GM19467 (cell line): ENCODE results near the gene VWA3A.
"Not testable (repeated sequence)": the region's sequence is repeated elsewhere in the genome, so short reads cannot be mapped to it uniquely, and the experiment has no call there.

ENCODE experiments used
- ATAC-seq: cut with Tn5 transposase; IDR thresholded peaks from one replicate; pipeline ENCODE4 v1.9.1; 2021; ENCODE audit warnings: mild to moderate bottlenecking, moderate library complexity; ENCODE audit not compliant: unreplicated experiment

The VWA3A gene

GRCh38 chr16:22081050-22081449, 11.3 kb upstream of the VWA3A start:
- ATAC-seq = no peak

GRCh38 chr16:22086440-22086839, 5.9 kb upstream of the VWA3A start:
- ATAC-seq = no peak

DNA sequence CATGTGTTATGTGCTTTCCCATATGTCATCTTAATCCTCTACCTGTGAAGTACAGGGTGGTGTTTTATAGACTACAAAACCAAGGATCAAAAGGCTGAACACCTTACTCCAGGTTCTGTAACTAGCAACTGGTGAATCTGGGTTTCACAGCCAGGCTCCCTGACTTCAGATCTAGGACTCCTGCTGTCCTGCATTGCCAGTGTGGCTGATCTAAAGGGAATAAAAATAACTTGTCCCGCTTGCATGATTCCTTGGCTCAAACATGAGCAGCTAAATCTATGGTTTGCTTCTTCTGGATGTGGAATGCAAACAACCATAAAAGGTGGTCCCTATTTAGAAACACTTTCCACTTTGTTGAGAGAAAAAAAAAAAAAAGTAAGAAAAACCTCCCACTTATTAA, 3.7 kb upstream of the VWA3A start:
- ATAC-seq = no peak

GRCh38 chr16:22089910-22090309, 2.4 kb upstream of the VWA3A start:
- ATAC-seq = no peak

DNA sequence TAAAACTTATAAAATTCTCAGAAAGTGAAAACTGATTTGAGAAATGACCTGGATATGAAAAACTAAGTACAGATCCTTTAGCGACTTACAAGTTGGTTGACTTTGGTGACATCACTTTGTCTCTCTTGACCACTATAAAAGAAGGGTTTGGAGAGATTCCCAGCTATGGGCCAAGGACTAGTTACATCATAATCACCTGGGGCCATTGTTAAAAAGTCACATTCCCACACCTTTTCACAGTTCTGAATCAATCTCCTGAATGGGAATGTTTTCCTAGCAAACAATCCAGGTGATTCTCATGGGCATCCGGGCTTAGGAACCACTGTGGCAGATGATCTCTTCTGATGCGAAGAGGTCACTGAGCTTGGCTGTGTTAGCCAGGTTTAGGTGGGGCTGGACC, 620 bp upstream of the VWA3A start:
- no peak for ATAC-seq

- no peak for ATAC-seq
Measured at GRCh38 chr16:22093331-22093730, 990 bp downstream of the VWA3A start.

DNA sequence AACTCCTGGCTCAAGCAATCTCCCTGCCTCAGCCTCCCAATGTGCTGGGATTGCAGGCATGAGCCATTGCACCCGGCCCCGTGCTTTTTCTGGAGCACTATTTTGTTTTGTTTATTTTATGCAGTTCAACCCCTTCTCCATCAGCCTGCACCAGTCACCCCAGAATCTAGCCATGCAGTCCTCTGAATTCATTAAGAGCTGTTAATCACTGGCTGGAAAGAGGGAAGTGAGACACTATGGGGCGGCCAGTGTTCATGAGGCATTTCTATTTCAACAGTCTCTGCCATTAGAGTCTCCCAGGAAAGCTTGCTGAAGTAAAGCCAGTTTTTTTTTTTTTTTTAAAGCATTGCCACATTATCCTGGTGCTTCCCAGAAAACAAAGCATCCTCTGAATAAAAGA, 1.7 kb downstream of the VWA3A start:
- ATAC-seq = no peak

GRCh38 chr16:22098405-22099255, 6.3 kb downstream of the VWA3A start:
- ATAC-seq = no peak

DNA sequence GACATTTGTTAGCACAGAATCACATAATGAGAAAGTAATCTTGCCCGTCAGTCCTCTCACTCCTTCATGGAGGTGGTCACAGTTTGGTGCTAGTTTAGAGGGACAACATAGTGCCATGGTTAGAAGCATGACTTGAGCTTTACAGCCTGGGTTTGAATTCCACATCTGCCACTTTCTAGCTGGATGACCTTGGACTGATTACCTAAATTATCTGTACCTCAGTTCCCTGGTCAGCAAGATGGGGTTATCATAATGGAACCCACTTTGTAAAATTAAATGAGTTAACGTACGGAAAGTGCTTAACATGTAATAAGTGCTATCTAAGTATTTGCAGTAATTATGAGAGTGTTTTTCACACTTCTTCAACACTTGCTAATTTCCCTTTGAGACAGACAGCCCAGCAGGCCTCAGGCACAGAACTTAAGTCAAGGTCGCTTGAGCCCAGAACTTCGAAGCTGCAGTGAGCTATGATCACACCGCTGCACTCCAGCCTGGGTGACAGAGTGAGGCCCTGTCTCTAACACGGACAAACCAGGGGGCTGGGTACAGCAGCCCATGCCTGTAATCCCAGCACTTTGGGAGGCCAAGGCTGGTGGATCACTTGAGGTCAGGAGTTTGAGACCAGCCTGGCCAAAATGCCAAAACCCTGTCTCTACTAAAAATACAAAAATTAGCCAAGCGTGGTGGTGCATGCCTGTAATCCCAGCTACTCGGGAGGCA, 7.1 kb downstream of the VWA3A start:
- ATAC-seq = no peak

DNA sequence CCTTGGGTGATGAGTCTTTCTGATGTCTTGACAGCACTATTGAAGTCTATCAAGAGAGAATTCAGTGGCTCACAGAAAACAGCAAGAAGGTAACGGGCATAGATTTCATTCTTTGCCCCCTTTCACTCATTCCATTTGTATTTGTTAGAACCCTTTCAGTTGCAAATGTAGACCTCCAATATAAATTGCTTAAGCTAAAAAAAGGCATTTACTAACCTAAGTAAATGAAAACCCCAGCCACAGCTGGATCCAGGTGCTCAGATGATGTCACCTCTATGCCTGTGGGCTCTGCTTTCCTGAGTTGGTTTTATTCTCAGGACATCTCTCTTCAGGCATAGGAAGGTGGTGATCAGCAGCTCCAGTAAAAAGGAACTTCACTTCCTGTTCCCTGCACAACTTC, 11.1 kb downstream of the VWA3A start:
- no peak for ATAC-seq

DNA sequence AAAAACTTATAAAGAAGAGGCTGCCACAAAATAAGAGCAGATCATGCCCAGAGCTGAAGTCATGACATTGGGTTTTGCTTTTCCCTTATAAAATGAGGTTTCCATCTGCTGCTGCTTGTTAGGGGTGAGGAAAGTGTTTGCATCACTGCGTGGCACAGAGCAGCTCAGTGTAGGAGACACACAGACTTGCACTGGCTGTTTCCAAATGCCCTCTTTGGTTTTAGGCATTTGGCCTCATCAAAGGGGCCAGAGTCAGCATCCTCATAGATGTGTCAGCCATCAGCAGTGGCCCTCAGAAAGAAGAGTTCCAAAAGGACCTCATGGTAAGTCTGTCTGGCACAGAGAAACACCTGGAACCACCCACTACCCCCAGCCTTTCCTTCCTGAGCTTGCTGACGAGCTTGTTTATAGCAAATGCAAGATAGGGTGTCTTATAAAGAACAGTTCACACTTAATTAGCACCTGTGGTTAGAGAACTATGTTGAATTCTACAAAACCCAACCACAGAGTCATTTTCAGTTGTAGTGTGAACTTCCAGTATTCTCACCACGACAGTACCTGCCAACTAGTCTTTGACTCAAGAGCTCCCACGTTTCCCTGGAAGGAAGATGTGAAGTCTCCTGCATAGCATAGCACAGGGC, 17.0 kb downstream of the VWA3A start:
- no peak for ATAC-seq

DNA sequence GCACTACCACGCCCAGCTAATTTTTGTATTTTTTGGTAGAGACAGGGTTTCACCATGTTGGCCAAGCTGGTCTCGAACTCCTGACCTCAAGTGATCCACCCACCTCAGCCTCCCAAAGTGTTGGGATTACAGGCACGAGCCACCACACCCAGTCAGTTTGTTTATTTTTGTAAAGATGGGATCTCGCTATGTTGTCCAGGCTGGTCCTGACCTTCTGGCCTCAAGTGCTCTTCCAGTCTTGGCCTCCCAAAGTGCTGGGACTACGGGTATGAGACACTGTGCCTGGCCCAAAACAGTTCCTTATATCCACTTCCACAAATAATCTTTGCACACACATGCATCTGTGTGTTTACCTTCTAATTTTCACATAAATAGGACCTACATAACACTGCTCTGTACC, 19.3 kb downstream of the VWA3A start:
- ATAC-seq = not testable (repeated sequence)

- ATAC-seq = no peak
Measured at GRCh38 chr16:22116095-22116700, 23.9 kb downstream of the VWA3A start.

DNA sequence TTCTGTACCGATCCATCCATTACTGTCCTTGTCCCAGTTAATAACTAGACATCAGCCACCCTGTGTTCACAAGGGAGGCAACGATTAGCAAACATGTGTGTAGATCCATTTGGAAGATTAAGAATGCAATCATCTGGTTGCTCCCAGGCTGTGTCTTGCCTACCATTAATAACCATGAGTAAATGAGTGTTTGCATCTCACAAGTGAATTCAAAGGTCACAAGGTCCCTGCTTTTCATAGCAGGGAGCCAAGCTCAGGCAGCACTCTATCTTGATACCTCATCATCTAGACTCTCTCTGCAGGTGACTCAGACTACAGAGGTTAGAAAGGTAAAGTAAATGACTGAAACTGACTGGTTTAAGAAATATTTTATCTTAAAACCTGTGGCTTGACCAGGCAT, 25.3 kb downstream of the VWA3A start:
- no peak for ATAC-seq

GRCh38 chr16:22120440-22120839, 28.1 kb downstream of the VWA3A start:
- no peak for ATAC-seq

- no peak for ATAC-seq
Measured at GRCh38 chr16:22122239-22122638, 29.9 kb downstream of the VWA3A start.

GRCh38 chr16:22123146-22123545, 30.8 kb downstream of the VWA3A start:
- no peak for ATAC-seq

- ATAC-seq = no peak
Measured at GRCh38 chr16:22123759-22124490, 31.6 kb downstream of the VWA3A start.

- no peak for ATAC-seq
Measured at GRCh38 chr16:22124583-22125284, 32.4 kb downstream of the VWA3A start.

DNA sequence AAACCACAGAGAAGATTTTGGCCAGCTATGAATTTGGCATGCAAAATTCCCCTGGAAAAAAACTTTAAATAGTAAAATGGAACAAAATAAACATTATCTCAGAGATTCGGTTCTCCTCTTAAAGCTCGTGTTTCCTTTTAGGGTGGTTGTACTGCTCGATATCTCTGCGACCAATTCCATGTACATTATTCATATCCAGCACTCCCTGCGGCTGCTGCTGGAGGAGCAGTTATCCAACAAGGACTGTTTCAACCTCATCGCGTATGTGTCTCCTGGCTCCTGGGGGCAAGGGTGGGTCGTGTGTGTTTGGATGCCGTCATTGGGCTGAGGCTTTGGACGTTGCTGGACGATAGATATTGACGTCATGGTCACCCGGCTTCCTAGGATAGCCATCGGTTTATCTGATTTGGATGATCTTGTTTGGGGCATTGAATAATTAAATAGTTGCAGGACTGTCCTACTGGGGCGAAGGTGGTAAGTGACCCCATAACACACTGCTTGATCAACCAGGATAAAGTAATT, 33.8 kb downstream of the VWA3A start:
- ATAC-seq = no peak
